Mesendoderm (in vitro differentiated cells): ENCODE data around the gene HCFC2.
"Not testable (repeated sequence)": the region's sequence is repeated elsewhere in the genome, so short reads cannot be mapped to it uniquely, and the experiment has no call there.

Experiments used
- DNase-seq: peaks from one replicate; pipeline ENCODE4 v3.0.0; 2013
- H2AK5ac ChIP-seq: 2 replicates; pipeline ENCODE4 v1.6.1; 2013; ENCODE audit warnings: low read length, inconsistent platforms
- H2BK120ac ChIP-seq: 2 replicates; pipeline ENCODE4 v1.6.1; 2013; ENCODE audit warnings: low read depth, mild to moderate bottlenecking, low read length, moderate library complexity, mixed read lengths
- H2BK15ac ChIP-seq: replicated peaks from 2 replicates; pipeline ENCODE4 v1.6.1; 2013; ENCODE audit warnings: low read depth, mild to moderate bottlenecking, moderate library complexity
- H2BK5ac ChIP-seq: 2 replicates; pipeline ENCODE4 v1.6.1; 2013; ENCODE audit warnings: low read length, inconsistent platforms
- H3K18ac ChIP-seq: 2 replicates; pipeline ENCODE4 v1.6.1; 2013; ENCODE audit warnings: mild to moderate bottlenecking, low read length, mixed read lengths
- H3K23ac ChIP-seq: one replicate; pipeline ENCODE4 v1.6.1; 2013; ENCODE audit warnings: low read length
- H3K27ac ChIP-seq: 2 replicates; pipeline ENCODE4 v1.5.1; 2013; ENCODE audit warnings: low read depth, mild to moderate bottlenecking, inconsistent platforms, low read length, moderate library complexity
- H3K27me3 ChIP-seq: 2 replicates; pipeline ENCODE4 v1.6.1; 2013; ENCODE audit warnings: low read length, control low read depth, mild to moderate bottlenecking, inconsistent platforms; ENCODE audit not compliant: insufficient read depth, poor library complexity
- H3K36me3 ChIP-seq: 2 replicates; pipeline ENCODE4 v1.6.1; 2013; ENCODE audit warnings: low read length, inconsistent platforms; ENCODE audit not compliant: control insufficient read depth, insufficient read depth
- H3K4ac ChIP-seq: one replicate; pipeline ENCODE4 v1.6.1; 2013; ENCODE audit warnings: low read depth, mild to moderate bottlenecking, low read length, moderate library complexity
- H3K4me1 ChIP-seq: 2 replicates; pipeline ENCODE4 v1.6.1; 2013; ENCODE audit warnings: low read depth, low read length, inconsistent platforms; ENCODE audit not compliant: control insufficient read depth
- H3K4me2 ChIP-seq: 2 replicates; pipeline ENCODE4 v1.6.1; 2013; ENCODE audit warnings: low read length
- H3K4me3 ChIP-seq: 2 replicates; pipeline ENCODE4 v1.5.1; 2013; ENCODE audit warnings: mild to moderate bottlenecking, low read length
- H3K56ac ChIP-seq: one replicate; pipeline ENCODE4 v1.6.1; 2013; ENCODE audit warnings: low read length
- H3K79me1 ChIP-seq: 2 replicates; pipeline ENCODE4 v1.6.1; 2013; ENCODE audit warnings: low read length, inconsistent platforms
- H3K79me2 ChIP-seq: 2 replicates; pipeline ENCODE4 v1.6.1; 2013; ENCODE audit warnings: mild to moderate bottlenecking, low read length; ENCODE audit not compliant: control insufficient read depth, insufficient read depth
- H3K9ac ChIP-seq: 2 replicates; pipeline ENCODE4 v1.6.1; 2013; ENCODE audit warnings: low read length, inconsistent platforms
- H4K5ac ChIP-seq: one replicate; pipeline ENCODE4 v1.6.1; 2013; ENCODE audit warnings: low read length
- H4K8ac ChIP-seq: one replicate; pipeline ENCODE4 v1.6.1; 2013; ENCODE audit warnings: low read depth, mild to moderate bottlenecking, control low read depth, low read length, moderate library complexity
- WGBS: extraction: QIAGEN DNeasy Blood & Tissue Kit; methylation state at CpG from one replicate; pipeline ENCODE4 v1.1.7; 2013; ENCODE audit warnings: low lambda C conversion rate, missing lambda C conversion rate; ENCODE audit not compliant: insufficient coverage; ENCODE audit errors: extremely low coverage; 5-methylcytosine and 5-hydroxymethylcytosine counted together

HCFC2 gene

GRCh38 chr12:104109446-104110271 is 45.3 kb downstream of the HCFC2 start:
- Histone ChIP-seq H2AK5ac (no peak overlapping the region), H3K27ac (no peak overlapping the region), H3K36me3 (no peaks in the 10 kb centered on the region), H3K27me3 (no peaks in the 10 kb centered on the region), H3K4me1 (no peaks in the 10 kb centered on the region), H4K8ac (no peak overlapping the region), H2BK15ac (no peak overlapping the region), H3K9ac (no peak overlapping the region), H4K5ac (no peak overlapping the region), H2BK120ac (no peak overlapping the region), H2BK5ac (no peak overlapping the region), H3K23ac (no peak overlapping the region), H3K79me2 (no peaks in the 10 kb centered on the region), H3K4me2 (no peak overlapping the region), H3K4ac (no peak overlapping the region), H3K56ac (no peak overlapping the region), H3K4me3 (no peak overlapping the region), H3K79me1 (no peaks in the 10 kb centered on the region), H3K18ac (no peak overlapping the region)
- WGBS = no CpG with 5 or more reads among the region's 4 CpGs
- no peak for DNase-seq

GRCh38 chr12:104114834-104115586 is 50.7 kb downstream of the HCFC2 start:
- not testable (repeated sequence) for H2AK5ac ChIP-seq, H3K18ac ChIP-seq, H2BK15ac ChIP-seq, H3K27me3 ChIP-seq, H4K8ac ChIP-seq, H3K9ac ChIP-seq, H2BK120ac ChIP-seq, H3K79me1 ChIP-seq, H3K4me2 ChIP-seq, H3K36me3 ChIP-seq, H3K23ac ChIP-seq, H2BK5ac ChIP-seq, H3K4ac ChIP-seq, DNase-seq, H3K27ac ChIP-seq, H3K4me1 ChIP-seq, H3K79me2 ChIP-seq, H4K5ac ChIP-seq, H3K56ac ChIP-seq, H3K4me3 ChIP-seq
- no CpG with 5 or more reads among the region's 14 CpGs for WGBS

GRCh38 chr12:104115587-104115975 is 51.2 kb downstream of the HCFC2 start:
- H3K4me1 ChIP-seq = no peaks in the 10 kb centered on the region
- no peak overlapping the region for H2BK5ac ChIP-seq
- no peak overlapping the region for H3K4me3 ChIP-seq
- H3K9ac ChIP-seq = no peak overlapping the region
- no peak overlapping the region for H2BK120ac ChIP-seq
- DNase-seq = no peak
- no peak overlapping the region for H2AK5ac ChIP-seq
- no peak overlapping the region for H2BK15ac ChIP-seq
- H3K23ac ChIP-seq = no peak overlapping the region
- H4K5ac ChIP-seq = no peak overlapping the region
- no peaks in the 10 kb centered on the region for H3K36me3 ChIP-seq
- H3K79me1 ChIP-seq = no peaks in the 10 kb centered on the region
- no peak overlapping the region for H3K27ac ChIP-seq
- H3K18ac ChIP-seq = no peak overlapping the region
- no peak overlapping the region for H4K8ac ChIP-seq
- no peak overlapping the region for H3K56ac ChIP-seq
- no peak overlapping the region for H3K4ac ChIP-seq
- no peaks in the 10 kb centered on the region for H3K79me2 ChIP-seq
- no peak overlapping the region for H3K4me2 ChIP-seq
- H3K27me3 ChIP-seq = no peaks in the 10 kb centered on the region

GRCh38 chr12:104121001-104121400 is 56.7 kb downstream of the HCFC2 start:
- H3K79me1 ChIP-seq = no peaks in the 10 kb centered on the region
- no peak overlapping the region for H3K27ac ChIP-seq
- no peak overlapping the region for H2BK15ac ChIP-seq
- H3K18ac ChIP-seq = no peak overlapping the region
- H3K27me3 ChIP-seq = no peaks in the 10 kb centered on the region
- no peak overlapping the region for H3K4me3 ChIP-seq
- no peaks in the 10 kb centered on the region for H3K4me1 ChIP-seq
- H4K5ac ChIP-seq = no peak overlapping the region
- H3K79me2 ChIP-seq = no peaks in the 10 kb centered on the region
- H4K8ac ChIP-seq = no peak overlapping the region
- no peak overlapping the region for H3K23ac ChIP-seq
- H3K4me2 ChIP-seq = no peak overlapping the region
- H3K36me3 ChIP-seq = no peaks in the 10 kb centered on the region
- H2AK5ac ChIP-seq = no peak overlapping the region
- H2BK5ac ChIP-seq = no peak overlapping the region
- H3K56ac ChIP-seq = no peak overlapping the region
- DNase-seq = peak; percentile 47
- H2BK120ac ChIP-seq = no peak overlapping the region
- no peak overlapping the region for H3K9ac ChIP-seq
- H3K4ac ChIP-seq = no peak overlapping the region

GRCh38 chr12:104122298-104122697 is 58.0 kb downstream of the HCFC2 start:
- Histone ChIP-seq H4K8ac (no peak overlapping the region), H3K4me1 (no peaks in the 10 kb centered on the region), H3K4me2 (no peak overlapping the region), H2BK15ac (no peak overlapping the region), H3K27me3 (no peaks in the 10 kb centered on the region), H2BK120ac (no peak overlapping the region), H3K23ac (no peak overlapping the region), H3K79me2 (no peaks in the 10 kb centered on the region), H3K27ac (no peak overlapping the region), H3K79me1 (no peaks in the 10 kb centered on the region), H2BK5ac (no peak overlapping the region), H2AK5ac (no peak overlapping the region), H3K18ac (no peak overlapping the region), H3K4ac (no peak overlapping the region), H3K4me3 (no peak overlapping the region), H3K9ac (no peak overlapping the region), H3K36me3 (no peaks in the 10 kb centered on the region), H4K5ac (no peak overlapping the region), H3K56ac (no peak overlapping the region)
- no peak for DNase-seq
- no CpG with 5 or more reads among the region's 9 CpGs for WGBS
